Stimulated activated CD8-positive, alpha-beta memory T cell treated with anti-CD3 and anti-CD28 coated beads, Interleukin-12 subunit alpha, Interleukin-12 subunit beta, amount 100 ng/mL, for 24 hours (primary cell): ENCODE results near the gene PPOX.
A peak's percentile ranks its signal among the peaks of the same experiment; 100 is the strongest.

Experiments
- DNase-seq: peaks from one replicate; pipeline ENCODE4 v3.0.0-alpha.2; 2020; ENCODE audit errors: extremely low read depth

Gene PPOX

GRCh38 chr1:161175771-161176453 is 9.7 kb downstream of the PPOX start:
- no peak for DNase-seq

GRCh38 chr1:161176468-161177111 is 10.4 kb downstream of the PPOX start:
- no peak for DNase-seq

- DNase-seq: peak; percentile 90
Observed at GRCh38 chr1:161177112-161177935, 11.1 kb downstream of the PPOX start, which contains the start of gene B4GALT3. Gene B4GALT3, minus strand, starts transcription at chr1:161177507. Its CDS starts 1,447 bp downstream, at chr1:161176060.

- DNase-seq: no peak
Observed at GRCh38 chr1:161177936-161178244, 11.7 kb downstream of the PPOX start.

GRCh38 chr1:161179698-161180097 is 13.5 kb downstream of the PPOX start:
- DNase-seq: no peak

GRCh38 chr1:161180639-161181038 is 14.4 kb downstream of the PPOX start:
- no peak for DNase-seq

- peak; percentile 34 for DNase-seq
Observed at GRCh38 chr1:161182214-161182613, 16.0 kb downstream of the PPOX start.

- peak; percentile 38 for DNase-seq
Observed at GRCh38 chr1:161185282-161185682, 19.1 kb downstream of the PPOX start.

- DNase-seq: no peak
Observed at GRCh38 chr1:161185732-161186311, 19.6 kb downstream of the PPOX start.

- no peak for DNase-seq
Observed at GRCh38 chr1:161187311-161187710, 21.1 kb downstream of the PPOX start.

GRCh38 chr1:161188381-161188780 is 22.2 kb downstream of the PPOX start:
- DNase-seq: no peak

GRCh38 chr1:161189036-161189435 is 22.8 kb downstream of the PPOX start:
- no peak for DNase-seq

GRCh38 chr1:161190962-161191521 is 24.8 kb downstream of the PPOX start:
- DNase-seq: no peak

- DNase-seq: no peak
Observed at GRCh38 chr1:161191971-161192370, 25.7 kb downstream of the PPOX start.

GRCh38 chr1:161192476-161193465 is 26.5 kb downstream of the PPOX start:
- peak; percentile 23 for DNase-seq

GRCh38 chr1:161193561-161194235 is 27.5 kb downstream of the PPOX start:
- no peak for DNase-seq

GRCh38 chr1:161195171-161195570 is 28.9 kb downstream of the PPOX start:
- no peak for DNase-seq

- DNase-seq: no peak
Observed at GRCh38 chr1:161196111-161196510, 29.9 kb downstream of the PPOX start.

- no peak for DNase-seq
Observed at GRCh38 chr1:161196521-161197451, 30.6 kb downstream of the PPOX start.
